Stimulated activated CD8-positive, alpha-beta memory T cell treated with anti-CD3 and anti-CD28 coated beads, Interleukin-12 subunit alpha, Interleukin-12 subunit beta, amount 100 ng/mL, for 4 hours (primary cell): Measurements from ENCODE around the gene TREH.
"Not testable (repeated sequence)": the region's sequence is repeated elsewhere in the genome, so short reads cannot be mapped to it uniquely, and the experiment has no call there.

ENCODE experiments used
- DNase-seq: peaks from one replicate; pipeline ENCODE4 v3.0.0-alpha.2; 2020; ENCODE audit warnings: low read depth

TREH gene

DNA sequence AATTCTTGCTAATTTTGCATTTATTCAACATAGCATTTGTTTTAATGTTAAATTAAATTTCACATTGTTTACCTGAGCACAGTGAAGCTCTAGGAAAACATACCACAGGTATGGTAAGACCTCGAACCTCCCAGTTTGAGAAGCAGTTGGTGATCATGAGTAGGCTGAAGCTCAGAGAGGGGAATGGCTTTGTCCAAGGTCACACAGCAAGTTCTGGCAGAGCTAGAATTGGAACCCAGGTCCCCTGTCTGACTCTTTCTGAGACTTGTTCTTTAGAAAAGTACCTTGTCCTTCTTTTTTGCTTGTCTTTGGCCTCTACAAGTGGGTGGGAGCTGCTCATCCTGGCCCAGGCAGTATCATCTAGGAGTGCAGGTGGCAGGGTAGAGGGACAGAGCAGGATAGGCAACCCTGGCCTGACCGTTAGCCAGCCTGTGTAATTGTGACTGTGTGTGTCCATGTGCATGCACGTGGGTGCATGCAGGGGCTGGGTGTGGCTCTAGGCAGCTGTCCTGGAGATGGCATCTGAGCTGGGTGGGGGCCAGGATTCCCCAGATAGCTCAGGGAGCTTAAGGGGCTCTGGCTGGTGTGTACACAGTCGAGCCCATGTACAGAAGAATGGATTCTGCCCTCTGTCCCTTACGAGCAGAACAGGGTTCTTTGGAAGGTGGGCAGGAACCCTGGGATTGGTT is 50.4 kb downstream of the TREH start:
- no peak for DNase-seq

DNA sequence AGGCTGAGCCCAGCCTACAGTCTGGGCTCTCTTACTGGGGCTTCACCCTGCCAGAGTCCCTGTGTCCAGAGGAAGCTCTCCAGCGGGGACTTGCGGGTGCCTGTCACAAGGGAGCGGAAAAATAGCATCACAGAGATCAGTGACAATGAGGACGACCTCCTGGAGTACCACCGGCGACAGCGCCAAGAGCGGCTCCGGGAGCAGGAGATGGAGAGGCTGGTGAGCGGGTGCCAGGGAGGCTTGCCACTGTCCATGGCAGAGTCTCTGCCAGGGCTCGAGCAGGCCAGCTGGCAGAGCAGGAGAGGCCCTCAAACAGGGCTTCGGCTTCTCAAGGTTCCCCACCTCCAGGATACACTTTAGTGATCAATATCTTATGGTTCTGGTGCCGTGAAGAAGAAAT is 51.0 kb downstream of the TREH start:
- DNase-seq: no peak

DNA sequence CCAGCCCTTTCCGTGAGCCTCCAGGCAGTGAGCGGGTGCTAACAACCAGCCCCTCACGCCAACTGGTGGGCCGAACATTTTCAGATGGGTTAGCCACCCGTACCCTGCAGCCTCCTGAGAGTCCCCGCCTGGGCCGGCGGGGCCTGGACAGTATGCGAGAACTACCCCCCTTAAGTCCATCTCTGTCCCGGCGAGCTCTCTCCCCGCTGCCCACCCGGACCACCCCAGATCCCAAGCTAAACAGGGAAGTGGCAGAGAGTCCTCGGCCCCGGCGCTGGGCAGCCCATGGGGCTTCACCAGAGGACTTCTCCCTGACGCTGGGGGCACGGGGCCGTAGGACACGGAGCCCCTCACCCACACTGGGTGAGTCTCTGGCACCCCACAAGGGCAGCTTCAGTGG is 51.4 kb downstream of the TREH start:
- DNase-seq: no peak

DNA sequence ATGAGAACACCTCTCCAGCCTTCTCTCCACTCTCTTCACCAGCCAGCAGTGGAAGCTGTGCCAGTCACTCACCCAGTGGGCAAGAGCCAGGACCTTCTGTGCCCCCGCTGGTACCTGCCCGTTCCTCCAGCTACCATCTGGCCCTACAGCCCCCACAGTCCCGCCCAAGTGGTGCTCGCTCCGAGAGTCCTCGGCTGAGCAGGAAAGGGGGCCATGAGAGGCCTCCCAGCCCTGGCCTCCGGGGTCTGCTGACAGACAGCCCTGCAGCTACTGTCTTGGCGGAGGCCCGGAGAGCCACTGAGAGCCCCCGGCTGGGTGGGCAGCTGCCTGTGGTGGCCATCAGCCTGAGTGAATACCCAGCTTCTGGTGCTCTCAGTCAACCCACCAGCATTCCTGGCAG is 51.9 kb downstream of the TREH start:
- no peak for DNase-seq

DNA sequence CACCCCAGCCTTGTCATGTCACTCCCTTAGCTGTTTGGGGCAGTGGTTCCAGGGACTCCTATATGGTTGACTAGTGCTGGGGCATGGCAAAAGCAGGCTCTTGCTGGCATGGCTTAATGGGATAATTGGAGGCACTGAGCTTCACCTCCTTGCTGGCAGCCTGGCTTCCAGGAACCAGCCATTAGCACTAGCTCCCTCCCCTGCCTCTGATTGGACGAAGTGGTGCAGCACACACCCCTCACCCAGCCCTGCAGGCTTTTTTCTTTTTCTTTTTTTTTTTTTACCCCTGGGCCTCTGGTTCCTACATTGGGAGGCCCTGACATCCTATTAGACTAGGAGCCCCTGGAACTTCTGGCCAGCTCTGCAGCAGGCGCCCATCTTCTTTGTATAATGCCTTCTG is 53.5 kb downstream of the TREH start:
- DNase-seq: no peak

DNA sequence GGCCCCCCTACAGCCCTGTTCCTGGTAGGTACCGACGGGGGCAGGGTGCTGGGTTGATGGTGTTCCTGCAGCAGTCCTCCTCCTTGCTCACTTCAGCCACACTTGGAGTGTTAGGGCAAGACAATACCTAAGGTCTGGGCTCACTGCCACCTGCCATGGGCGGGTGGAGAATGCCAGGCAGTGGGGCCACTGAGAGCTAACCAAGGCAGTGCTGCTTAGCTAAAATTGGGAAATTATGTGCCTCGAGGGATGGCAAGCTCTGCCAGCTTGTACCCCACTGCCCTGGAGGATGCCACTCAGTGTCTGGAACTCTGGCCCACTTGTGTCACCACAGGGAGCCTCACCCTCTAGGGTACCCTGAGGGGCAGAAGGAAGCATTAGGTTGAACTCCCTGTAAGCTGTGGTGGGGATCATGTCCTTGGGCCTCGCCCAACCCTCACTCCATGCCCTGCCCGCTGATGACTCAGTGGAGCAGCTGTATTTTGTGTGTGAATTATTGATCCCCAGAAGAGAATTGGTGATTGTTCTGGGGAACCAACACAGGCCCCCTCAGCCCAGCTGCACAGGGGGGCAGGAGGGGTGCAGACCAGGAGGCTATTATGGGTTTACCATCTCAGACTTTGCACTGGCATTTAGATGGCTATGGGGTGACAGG is 54.3 kb downstream of the TREH start:
- DNase-seq: no peak

DNA sequence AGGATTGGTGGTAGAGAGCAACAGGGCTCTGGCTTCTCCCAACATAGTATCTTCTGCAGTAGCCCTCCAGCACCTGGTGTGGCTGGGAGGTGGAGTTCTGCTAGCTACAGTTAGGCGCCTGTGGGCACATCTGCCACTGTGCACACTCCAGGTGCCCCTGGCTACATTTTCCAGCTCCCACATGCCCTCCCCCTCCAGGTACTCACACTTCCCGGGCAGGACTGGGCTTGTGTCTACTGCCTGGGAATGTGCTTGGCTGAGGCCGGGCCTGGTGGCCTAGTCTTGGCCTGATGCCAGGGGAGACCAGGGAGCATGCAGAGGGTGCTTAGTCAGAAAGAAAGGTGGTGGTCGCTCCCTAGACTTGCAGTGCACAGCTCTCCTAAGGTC is 56.2 kb downstream of the TREH start:
- no peak for DNase-seq

DNA sequence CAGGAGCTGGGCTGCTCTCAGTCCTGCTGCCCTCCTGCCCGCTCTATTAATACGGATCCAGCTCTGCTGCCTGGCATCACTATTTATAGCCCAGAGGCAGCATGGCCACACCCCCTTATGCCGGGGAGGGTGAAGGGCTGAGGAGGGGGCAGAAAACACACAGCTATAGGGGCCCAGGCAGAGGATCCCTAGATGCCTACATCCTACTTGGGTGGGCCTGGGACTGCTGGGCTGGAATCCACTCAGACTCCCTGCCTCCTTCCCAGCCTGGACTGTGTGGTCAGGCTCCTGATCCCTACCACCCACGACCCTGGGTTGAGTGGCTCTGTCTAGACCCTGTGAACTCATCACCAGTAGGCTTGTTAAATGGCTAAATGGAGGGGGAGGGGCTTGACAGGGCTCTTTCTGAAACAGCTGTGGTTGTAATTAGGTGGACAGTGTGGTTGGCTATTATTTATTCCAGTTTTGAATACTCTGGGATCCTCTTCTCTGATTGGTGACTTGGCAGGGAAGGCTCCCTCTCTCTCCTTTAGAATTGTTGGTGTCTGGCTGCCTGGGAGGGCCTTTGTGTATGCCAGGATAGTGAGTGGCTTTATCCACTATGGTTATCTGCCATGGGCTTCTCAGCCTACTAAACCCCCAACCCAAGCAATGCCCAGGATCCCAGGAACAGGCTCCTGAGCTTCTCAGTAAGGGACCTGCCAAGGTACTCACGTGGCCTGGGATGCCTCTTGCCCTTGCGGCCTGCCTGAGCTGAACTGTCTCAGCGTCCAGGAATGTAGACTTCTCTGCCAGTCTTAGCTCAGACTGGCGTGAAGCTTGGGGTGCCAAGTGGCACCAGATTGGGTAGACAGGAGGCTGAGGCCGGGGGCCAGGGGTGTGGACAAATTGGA is 56.8 kb downstream of the TREH start:
- no peak for DNase-seq

DNA sequence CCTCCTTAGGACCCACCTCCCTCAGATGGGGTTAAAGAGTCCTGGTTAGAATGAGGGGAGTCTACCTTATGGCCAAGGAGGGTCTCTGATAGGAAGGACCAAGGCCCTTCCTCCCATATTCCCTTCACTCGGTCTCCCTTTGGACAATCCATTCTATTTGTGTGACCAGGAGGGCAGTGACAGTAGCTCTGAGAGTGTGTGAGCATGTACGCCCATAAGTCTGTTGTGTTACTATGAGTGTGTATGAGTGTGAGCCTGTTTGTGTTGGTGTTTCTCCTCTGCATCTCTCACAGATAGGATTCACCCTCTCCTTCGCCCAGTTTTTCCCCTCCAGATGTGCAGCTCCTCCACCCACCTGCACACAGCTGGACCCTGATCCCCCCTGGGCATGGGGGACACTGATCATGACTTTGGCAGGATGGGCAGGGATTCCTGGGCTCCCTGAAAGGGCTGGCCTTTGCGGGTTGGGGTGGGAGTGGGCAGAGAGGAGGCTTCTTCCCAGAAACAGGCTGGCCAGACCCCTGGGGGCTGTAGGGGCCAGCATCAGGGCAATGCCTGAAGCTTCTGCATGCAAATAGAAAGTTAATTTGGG is 57.6 kb downstream of the TREH start:
- no peak for DNase-seq

DNA sequence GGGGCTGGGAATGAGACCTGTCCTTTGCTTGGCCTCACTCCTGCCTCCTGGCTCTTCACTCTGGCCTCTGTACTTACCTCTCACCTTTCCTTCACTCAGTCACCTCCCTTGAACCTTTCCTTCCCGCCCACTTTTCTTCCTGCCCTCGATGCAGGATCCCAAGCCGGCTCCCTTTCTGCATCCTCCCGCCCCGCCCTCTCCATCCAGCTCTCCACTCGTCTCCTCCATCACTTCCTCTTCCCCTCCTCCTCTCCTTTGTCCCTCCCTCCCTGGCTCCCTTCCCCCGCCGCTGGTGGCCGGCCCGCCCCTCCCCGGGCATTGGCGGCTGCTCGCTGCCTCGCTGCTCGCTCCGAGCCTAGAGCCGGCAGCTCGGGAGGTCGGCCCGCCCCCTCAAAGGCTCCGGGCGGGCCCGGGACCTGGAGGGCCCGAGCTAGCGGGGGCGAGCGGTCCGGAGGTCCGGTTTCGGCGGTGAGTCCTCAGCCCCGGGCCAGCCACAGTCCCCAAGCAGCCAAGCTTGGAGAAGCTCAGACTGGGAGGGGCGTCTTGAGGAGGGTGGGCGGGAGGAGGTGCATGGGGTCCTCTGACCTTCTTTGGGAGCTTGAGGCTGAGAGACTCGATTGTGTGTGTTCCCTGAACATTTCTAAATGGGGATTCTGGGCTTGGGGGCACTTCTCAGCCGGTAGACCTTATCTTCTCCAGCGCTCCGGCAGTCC is 58.2 kb downstream of the TREH start:
- no peak for DNase-seq

DNA sequence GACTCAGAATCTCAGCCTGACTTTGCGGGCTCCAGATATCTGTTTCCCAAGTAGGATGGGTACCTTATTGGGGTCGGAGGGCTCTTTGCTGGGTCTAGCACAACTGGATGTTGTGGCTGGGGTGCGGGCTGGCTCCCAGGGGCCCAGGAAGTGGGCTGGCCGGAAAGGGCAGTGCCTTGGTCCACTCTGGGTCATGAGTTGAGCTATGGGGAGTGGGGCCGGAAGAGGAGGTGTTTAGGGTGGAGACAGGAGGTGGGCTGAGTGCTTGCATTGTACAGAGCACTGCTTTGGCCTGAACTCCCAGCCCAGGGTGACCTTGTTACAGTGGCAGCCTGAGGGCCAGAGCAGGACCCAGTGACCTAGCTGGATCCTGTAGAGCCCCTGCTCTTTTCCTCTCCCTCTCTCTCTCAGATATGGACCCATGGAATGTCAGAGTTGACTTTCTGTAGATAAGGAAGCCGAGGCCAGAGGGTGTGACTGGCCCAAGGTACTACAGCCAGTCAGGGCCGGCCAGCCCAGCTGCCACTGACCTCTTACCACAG is 58.9 kb downstream of the TREH start:
- no peak for DNase-seq

DNA sequence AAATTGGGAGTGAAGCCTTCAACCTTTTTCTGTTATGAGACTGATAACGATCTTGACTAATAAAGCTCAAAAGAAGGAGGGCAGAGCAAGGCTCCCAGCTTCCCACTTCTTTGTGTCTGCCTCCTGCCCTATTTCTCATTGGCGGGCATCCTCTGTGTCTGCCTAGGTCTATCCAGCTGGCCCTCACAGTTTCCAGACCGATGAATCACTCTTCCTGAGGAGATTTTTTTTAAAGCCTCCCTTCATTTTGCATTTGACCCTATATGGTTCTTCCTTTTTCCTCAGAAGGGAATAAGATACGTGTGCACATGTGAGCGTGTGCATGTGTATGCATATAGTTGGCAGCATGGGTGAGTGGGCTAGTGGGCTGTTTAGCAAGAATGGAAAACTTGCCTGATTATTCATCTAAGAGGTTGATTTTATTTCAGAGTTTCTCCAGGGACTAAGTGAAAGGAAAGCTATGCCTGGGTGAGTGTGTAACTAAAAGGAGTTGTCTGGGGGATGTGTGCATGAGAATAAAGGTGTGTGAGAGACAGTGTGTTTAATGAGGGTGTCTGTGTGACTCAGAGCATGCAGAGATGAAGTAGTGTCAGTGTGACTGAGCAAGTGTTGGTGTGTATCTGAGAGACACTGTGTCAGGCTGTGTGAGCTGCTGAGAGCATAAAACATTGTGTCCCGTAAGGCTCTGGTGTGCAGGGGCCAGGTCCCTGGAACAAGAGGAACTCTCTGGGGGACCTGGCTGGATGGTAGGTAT is 59.8 kb downstream of the TREH start:
- no peak for DNase-seq

DNA sequence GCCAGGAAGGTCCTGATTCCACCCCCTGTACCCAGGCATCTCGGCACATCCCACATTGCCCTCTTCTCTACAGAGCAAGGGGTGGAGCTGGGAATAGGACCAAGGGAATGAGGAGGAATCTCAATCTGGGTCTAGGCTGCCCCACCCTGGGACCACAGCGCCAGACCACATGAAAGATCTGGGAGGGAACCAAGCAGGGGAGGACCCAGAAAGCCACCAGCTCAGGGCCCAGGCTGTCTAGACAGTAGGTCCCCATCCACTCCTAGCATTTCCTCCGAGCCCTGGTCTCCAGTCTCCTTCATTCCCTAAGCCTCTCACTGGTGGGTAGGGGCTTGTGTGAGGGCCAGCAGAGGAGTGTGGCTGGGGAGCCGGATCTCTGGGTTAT is 60.5 kb downstream of the TREH start:
- DNase-seq: no peak

DNA sequence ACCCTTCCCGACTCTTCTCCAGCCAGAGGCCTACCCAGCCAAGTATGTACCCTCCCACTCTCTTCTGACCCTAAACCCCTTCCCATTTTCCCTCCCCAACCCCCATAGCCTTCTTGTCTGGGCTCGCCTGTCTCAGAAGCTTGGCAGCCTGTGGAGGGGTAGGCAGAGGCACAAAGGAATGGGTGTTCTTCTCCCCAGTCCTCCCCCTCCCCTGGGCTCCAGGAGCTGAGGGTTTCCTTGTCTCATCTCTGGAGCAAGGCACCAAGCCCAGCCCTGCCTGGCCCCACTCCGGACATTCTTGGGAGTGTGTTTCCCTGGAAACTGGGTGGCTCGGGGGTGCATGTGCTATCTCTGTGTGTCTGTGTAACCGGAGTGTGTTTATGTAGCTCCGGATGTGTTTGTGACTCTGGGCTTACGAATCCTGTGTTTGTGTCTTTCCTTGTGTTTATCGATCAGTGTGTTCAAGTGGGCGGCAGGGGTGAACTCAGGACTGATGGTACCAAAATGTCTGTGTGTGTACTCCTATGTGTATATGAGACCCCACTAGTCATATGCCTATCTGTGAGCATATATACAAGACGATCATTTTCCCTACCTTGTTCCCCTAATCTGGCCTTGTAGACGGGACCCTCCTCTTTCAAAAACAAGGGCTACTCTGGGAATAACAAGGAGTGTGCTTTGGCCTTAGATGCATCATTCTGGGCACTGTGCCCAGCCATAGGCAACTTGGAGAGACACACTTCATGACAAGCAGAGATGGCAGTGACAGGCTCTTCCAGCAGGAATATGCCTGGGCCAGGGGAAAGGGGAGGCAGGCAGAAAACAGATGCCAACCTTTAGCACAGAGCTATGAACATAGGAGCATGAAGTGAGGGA is 61.1 kb downstream of the TREH start:
- no peak for DNase-seq

DNA sequence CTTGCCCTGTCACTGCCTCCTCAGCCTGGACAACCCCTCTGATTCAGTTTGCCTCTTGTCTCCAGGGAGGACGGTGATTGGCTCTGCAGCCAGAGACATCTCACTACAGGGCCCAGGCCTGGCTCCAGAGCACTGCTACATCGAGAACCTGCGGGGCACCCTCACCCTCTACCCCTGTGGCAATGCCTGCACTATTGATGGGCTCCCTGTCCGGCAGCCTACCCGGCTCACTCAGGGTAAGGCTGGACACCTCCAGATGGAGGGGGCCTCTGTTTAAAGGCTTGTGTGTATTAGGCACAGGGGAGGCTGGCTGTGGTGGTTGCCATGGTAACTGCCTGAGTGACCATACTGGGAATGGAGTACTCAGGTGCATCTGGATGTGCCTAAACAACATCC is 63.5 kb downstream of the TREH start:
- DNase-seq: no peak

DNA sequence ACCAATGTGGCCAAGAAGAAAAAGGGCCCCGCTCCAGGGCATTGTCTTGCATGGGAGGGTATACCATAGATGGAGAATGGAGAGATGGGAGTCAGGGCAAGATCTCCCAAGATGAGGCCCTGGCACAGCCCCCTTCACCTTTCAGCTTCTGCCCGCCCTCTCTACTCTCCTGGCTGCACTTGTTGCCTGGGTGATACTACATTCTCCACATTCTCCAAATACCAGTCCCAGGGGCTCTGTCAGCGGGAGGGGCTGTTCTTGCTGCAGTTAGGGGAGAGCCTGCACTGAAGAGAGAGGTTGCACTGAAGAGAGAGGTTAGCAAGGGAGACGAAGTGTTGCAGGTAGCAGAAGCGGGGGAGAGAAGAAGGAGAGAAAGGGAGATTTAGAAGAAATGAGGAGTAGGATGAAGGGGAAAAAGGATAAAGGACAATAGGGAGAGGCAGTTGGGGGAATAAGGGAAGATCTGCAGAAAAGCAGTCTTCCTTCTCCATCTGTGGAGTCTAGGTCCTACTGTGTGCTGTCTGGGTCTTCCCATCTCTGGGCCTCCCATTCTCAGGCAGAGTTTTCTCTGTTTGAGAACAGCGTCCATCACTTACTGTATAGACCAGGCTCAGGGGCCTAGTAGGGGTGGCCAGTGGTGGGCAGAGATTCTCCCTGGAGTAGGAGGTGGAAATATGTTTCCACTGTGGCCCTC is 64.0 kb downstream of the TREH start:
- DNase-seq: no peak

DNA sequence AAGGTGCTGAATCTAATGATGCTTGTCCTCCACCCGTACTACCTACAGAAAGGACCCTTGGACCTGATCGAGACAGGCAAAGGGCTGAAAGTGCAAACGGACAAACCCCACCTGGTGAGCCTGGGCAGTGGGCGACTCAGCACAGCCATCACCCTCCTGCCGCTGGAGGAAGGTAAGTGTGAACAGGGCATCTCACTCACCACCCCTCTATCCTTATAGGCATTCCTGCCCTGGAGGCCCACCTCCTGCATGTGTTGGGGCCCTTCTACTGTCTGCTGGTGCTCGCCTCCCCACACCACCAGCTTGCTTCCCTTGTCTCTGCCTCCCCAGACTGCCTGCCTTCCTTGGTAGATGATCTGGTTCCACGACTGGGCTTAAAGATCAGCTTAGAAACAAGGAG is 64.9 kb downstream of the TREH start:
- DNase-seq: no peak

DNA sequence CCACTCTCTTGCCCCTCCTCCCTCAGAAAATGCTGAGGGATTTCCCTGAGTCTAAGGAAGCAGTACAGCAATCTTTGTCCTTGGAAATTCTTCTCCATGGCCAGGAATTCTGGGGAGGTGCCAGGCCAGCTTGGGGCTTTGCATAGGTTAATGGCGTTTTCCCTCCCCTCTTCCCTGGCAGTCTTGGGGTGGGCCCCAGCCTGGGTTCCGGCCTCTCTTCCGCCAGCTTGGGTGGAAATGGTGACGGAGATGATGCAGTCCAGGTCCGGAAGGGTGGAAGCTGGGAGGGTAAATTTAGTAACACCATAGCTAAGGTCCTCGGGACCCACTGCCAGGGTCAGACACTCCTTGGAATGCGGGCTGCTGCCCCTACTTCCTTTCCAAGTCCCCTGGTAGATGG is 67.1 kb downstream of the TREH start:
- no peak for DNase-seq

DNA sequence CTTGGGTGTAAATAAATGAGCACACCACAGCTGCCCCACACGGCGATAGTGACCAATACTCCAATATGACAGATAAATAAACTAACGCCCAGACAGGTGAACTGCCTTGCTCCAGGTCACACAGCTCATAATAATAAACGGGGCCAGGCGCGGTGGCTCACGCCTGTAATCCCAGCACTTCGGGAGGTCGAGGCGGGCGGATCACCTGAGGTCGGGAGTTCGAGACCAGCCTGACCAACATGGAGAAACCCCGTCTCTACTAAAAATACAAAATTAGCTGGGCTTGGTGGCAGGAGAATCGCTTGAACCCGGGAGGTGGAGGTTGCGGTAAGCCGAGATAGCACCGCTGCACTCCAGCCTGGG is 68.0 kb downstream of the TREH start:
- not testable (repeated sequence) for DNase-seq
